ENCODE measurements around the gene PTPRF.

Gene PTPRF

DNA sequence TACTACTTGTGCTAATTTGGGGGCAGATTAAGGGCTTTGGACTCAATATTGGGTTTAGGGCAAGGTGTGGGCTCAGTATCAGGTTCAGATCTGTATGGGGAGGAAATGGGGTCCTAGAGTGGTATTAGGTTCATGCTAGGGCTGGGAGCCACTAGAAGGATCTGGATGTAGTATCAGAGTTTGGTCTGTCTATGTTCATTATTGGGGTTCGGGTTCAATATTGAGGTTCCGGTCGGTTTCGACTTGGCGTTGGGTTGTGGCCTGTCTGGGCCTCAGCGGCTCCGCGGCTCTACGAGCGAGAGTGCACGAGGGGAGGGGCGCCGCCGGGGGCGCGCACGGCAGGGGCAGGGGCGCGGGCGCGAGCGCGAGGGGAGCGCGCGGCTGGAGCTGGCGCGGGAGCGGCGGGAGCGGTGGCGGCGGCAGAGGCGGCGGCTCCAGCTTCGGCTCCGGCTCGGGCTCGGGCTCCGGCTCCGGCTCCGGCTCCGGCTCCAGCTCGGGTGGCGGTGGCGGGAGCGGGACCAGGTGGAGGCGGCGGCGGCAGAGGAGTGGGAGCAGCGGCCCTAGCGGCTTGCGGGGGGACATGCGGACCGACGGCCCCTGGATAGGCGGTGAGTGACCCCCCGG lies at the start of gene PTPRF:
Gene PTPRF (plus strand): TSS at position 401 of the 624 bp plus-strand sequence. CDS start 14,193 bp downstream, outside the sequence.
- peaks cover 74% of the 10 kb centered on the region for H3K27me3 ChIP-seq
- no peaks in the 10 kb centered on the region for H3K36me3 ChIP-seq
- no peaks in the 10 kb centered on the region for H3K9me3 ChIP-seq
- H3K4me1 ChIP-seq (ENCODE audit: control insufficient read depth in 1 of 2, insufficient read depth in 1 of 2, low read depth in 1 of 2, low read length in 1 of 2): peaks cover 3 to 4% of the 10 kb centered on the region in 2 experiments
- H3K27ac ChIP-seq: no peak within 1 kb of the TSS
- TF ChIP-seq, protein P1, sequence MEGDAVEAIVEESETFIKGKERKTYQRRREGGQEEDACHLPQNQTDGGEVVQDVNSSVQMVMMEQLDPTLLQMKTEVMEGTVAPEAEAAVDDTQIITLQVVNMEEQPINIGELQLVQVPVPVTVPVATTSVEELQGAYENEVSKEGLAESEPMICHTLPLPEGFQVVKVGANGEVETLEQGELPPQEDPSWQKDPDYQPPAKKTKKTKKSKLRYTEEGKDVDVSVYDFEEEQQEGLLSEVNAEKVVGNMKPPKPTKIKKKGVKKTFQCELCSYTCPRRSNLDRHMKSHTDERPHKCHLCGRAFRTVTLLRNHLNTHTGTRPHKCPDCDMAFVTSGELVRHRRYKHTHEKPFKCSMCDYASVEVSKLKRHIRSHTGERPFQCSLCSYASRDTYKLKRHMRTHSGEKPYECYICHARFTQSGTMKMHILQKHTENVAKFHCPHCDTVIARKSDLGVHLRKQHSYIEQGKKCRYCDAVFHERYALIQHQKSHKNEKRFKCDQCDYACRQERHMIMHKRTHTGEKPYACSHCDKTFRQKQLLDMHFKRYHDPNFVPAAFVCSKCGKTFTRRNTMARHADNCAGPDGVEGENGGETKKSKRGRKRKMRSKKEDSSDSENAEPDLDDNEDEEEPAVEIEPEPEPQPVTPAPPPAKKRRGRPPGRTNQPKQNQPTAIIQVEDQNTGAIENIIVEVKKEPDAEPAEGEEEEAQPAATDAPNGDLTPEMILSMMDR (IDR thresholded peaks at IDR 0.05): no peak
- no peak within 1 kb of the TSS for H3K4me3 ChIP-seq (ENCODE audit: low read depth in 1 of 2, low read length in 1 of 2)

DNA sequence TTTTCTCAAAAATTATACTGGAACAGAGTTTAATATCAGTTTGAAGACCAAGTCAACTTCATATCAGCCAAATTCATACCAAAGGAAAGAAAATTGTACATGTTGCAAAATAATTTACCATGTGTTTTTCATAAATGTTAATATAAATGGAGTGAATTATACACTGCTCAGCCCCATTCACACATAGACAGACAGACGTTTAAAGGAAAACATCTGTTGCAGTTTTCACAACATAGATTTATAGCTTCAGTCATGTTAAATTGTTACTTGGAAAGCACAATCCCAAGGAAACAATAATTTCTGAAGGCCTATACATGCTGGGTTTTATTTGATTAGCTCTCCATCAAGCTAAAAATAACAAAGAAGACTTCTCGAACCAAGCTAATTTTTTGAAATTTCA lies 49.2 kb upstream of the PTPRF start:
- H3K9me3 ChIP-seq: no peaks in the 10 kb centered on the region
- H3K27ac ChIP-seq: no peak overlapping the region
- TF ChIP-seq, protein P1 (IDR thresholded peaks at IDR 0.05): no peak
- H3K4me3 ChIP-seq (ENCODE audit: low read depth in 1 of 2, low read length in 1 of 2): no peak overlapping the region
- H3K27me3 ChIP-seq: no peaks in the 10 kb centered on the region
- H3K4me1 ChIP-seq (ENCODE audit: control insufficient read depth in 1 of 2, insufficient read depth in 1 of 2, low read depth in 1 of 2, low read length in 1 of 2): no peaks in the 10 kb centered on the region
- no peaks in the 10 kb centered on the region for H3K36me3 ChIP-seq

DNA sequence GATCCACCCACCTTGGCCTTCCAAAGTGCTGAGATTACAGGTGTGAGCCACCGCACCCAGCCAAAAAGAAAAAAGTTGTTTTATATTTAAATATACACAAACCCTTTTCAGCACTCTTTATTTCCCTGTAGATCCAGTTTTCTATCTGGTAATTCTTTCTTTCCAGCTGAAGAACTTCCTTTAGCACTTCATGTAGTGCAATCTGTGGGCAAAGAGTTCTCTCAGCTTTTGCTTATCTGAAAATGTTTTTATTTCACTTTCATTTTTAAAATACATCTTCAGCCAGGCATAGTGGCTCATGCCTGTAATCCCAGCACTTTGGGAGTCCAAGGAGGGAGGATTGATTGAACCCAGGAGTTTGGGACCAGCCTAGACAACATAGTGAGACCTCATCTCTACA lies 48.5 kb upstream of the PTPRF start:
- H3K4me3 ChIP-seq (ENCODE audit: low read depth in 1 of 2, low read length in 1 of 2): no peak overlapping the region
- no peaks in the 10 kb centered on the region for H3K9me3 ChIP-seq
- TF ChIP-seq, protein P1 (IDR thresholded peaks at IDR 0.05): no peak

DNA sequence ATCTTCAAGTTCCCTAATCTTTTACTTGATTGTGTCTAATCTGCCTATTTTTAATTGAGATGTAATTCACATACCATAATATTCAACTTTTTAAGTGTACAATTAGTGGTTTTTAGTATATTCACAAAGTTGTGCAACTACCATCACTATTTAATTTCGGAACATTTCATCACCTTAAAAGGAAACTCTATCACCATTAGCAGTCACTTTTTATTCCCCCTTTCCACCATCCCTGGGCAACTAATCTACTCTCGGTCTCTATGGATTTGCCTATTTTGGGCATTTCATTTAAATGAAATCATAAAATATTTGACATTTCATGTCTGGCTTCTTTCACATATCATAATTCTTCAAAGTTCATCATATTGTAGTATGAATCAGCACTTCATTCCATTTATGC lies 46.3 kb upstream of the PTPRF start:
- Histone ChIP-seq H3K27ac (no peak overlapping the region), H3K4me3 (ENCODE audit: low read depth in 1 of 2, low read length in 1 of 2) (no peak overlapping the region), H3K27me3 (no peaks in the 10 kb centered on the region), H3K4me1 (ENCODE audit: control insufficient read depth in 1 of 2, insufficient read depth in 1 of 2, low read depth in 1 of 2, low read length in 1 of 2) (no peaks in the 10 kb centered on the region), H3K9me3 (no peaks in the 10 kb centered on the region), H3K36me3 (no peaks in the 10 kb centered on the region)
- TF ChIP-seq, protein P1 (IDR thresholded peaks at IDR 0.05): no peak

More for the DNA sequence above, 48.5 kb upstream of the PTPRF start:
- Histone ChIP-seq H3K27ac (no peak overlapping the region), H3K27me3 (no peaks in the 10 kb centered on the region), H3K36me3 (no peaks in the 10 kb centered on the region), H3K4me1 (ENCODE audit: control insufficient read depth in 1 of 2, insufficient read depth in 1 of 2, low read depth in 1 of 2, low read length in 1 of 2) (no peaks in the 10 kb centered on the region)

DNA sequence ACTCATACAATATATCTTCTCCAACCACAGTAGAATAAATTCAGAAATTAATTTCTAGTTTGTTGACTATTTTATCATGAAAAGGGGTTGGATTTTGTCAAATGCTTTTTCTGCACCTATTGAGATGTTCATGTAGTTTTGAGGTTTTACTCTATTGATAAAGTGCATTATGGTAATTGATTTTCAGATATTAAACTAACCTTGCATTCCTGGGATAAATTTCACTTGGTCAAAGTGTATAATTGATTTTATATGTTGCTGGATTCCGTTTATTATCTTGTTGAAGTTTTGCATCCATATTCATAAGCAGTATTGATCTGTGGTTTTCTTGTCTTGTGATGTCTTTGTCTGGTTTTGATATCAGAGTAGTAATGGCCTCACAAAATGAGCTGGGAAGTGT lies 42.5 kb upstream of the PTPRF start:
- no peak overlapping the region for H3K4me3 ChIP-seq (ENCODE audit: low read depth in 1 of 2, low read length in 1 of 2)
- H3K9me3 ChIP-seq: no peaks in the 10 kb centered on the region
- TF ChIP-seq, protein P1 (IDR thresholded peaks at IDR 0.05): no peak
- no peaks in the 10 kb centered on the region for H3K4me1 ChIP-seq (ENCODE audit: control insufficient read depth in 1 of 2, insufficient read depth in 1 of 2, low read depth in 1 of 2, low read length in 1 of 2)
- no peaks in the 10 kb centered on the region for H3K36me3 ChIP-seq
- no peaks in the 10 kb centered on the region for H3K27me3 ChIP-seq
- H3K27ac ChIP-seq: no peak overlapping the region
